ENCODE data around the gene ARF1. TPM values are rescaled to one million over a fixed set of nuclear protein-coding genes. Genes with fewer than 3 reads are reported as not detected.

ARF1 gene
- total and polyA plus RNA-seq, 2 of the 13 experiments (the other 11 are each of a cell fraction or from before 2014, with no cell fraction given): 186 to 327 TPM

DNA sequence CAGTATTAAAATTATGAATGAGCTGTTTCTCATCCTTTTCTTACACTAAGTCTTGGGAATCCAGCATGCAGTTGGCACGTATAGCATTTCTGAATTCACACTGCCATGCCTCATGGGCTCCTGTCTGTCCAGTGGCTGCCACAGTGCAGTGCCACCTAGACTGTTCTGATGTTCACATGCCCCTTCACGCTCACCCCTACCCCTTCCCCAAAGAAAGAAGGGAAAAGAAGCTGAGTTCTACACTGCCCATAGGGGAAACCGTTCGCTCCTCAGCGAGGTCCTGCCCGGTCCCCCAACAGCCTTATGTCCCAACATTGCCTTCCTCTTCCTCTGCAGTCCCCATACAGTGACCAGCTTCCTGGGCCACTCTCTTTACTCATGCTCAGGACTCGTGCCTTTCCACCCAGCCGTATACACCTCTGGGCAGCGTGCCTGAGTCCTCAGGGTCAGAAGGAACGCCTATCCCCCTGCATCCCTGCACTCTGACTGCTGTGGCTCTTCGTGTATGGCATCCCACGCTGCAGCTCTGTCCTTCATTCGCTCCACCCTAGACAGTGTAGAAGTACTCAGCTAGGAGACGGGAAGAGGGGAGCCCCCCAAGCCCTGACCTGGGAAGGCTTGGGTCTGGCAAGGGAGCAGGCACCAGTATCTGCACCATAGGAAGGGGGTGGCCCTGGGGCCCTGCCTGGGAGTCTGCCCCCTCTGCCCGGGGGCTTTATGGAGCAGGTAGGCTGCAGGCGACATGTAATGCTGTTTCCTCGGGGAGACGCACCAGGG lies 24.1 kb upstream of the ARF1 start:
- no peak overlapping the region for H3K9ac ChIP-seq (ENCODE audit: insufficient read depth, low read depth, low read length)
- H3K4me3 ChIP-seq (replicated peaks in 1 of 3; ENCODE audit: insufficient read depth in 1 of 3, low read depth in 2 of 3, low read length in 3 of 3): no peak overlapping the region
- 55% methylated on average over 16 of the region's 18 CpGs for WGBS (ENCODE audit: low lambda C conversion rate)
- in situ Hi-C loops (cut with HindIII; ENCODE audit: extremely low pct_ligation_motif_present, low pct_unique_long_range_greater_than_20kb) (no loop called here), intact Hi-C loops (cut with micrococcal nuclease; ENCODE audit: unreplicated experiment) (no loop called here)
- no TSS peak for BruUV-seq (replicated peaks)
- ChIA-PET CTCF (ENCODE audit: low intra/inter-chr PET ratio, low total read pairs) (no interaction called here), POLR2A (no interaction called here)
- DNase-seq (ENCODE audit: low spot score) (no peak), FAIRE-seq (no peak), ATAC-seq (no peak)
- TF ChIP-seq, protein P1, sequence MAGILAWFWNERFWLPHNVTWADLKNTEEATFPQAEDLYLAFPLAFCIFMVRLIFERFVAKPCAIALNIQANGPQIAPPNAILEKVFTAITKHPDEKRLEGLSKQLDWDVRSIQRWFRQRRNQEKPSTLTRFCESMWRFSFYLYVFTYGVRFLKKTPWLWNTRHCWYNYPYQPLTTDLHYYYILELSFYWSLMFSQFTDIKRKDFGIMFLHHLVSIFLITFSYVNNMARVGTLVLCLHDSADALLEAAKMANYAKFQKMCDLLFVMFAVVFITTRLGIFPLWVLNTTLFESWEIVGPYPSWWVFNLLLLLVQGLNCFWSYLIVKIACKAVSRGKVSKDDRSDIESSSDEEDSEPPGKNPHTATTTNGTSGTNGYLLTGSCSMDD (CRISPR knock-in tag; IDR thresholded peaks at IDR 0.05): no peak
- no peak for TF ChIP-seq ZNF367 (CRISPR knock-in tag; IDR thresholded peaks at IDR 0.05; ENCODE audit: borderline replicate concordance)
- TF ChIP-seq, protein P2, sequence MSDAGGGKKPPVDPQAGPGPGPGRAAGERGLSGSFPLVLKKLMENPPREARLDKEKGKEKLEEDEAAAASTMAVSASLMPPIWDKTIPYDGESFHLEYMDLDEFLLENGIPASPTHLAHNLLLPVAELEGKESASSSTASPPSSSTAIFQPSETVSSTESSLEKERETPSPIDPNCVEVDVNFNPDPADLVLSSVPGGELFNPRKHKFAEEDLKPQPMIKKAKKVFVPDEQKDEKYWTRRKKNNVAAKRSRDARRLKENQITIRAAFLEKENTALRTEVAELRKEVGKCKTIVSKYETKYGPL (CRISPR knock-in tag; IDR thresholded peaks at IDR 0.05): no peak
- TF ChIP-seq, protein P3, sequence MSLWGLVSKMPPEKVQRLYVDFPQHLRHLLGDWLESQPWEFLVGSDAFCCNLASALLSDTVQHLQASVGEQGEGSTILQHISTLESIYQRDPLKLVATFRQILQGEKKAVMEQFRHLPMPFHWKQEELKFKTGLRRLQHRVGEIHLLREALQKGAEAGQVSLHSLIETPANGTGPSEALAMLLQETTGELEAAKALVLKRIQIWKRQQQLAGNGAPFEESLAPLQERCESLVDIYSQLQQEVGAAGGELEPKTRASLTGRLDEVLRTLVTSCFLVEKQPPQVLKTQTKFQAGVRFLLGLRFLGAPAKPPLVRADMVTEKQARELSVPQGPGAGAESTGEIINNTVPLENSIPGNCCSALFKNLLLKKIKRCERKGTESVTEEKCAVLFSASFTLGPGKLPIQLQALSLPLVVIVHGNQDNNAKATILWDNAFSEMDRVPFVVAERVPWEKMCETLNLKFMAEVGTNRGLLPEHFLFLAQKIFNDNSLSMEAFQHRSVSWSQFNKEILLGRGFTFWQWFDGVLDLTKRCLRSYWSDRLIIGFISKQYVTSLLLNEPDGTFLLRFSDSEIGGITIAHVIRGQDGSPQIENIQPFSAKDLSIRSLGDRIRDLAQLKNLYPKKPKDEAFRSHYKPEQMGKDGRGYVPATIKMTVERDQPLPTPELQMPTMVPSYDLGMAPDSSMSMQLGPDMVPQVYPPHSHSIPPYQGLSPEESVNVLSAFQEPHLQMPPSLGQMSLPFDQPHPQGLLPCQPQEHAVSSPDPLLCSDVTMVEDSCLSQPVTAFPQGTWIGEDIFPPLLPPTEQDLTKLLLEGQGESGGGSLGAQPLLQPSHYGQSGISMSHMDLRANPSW (CRISPR knock-in tag; IDR thresholded peaks at IDR 0.05; ENCODE audit: borderline replicate concordance): no peak
- no peak overlapping the region for H3K27ac ChIP-seq (ENCODE audit: extremely low read length, insufficient read depth, low read length)
- no peaks in the 10 kb centered on the region for H3K4me1 ChIP-seq (ENCODE audit: insufficient read depth, low read length)
- H3K4me2 ChIP-seq (ENCODE audit: low read depth, low read length): no peak overlapping the region
- H3K9me3 ChIP-seq (ENCODE audit: low read length): no peaks in the 10 kb centered on the region
- H3K79me2 ChIP-seq (ENCODE audit: insufficient read depth, low read length): no peaks in the 10 kb centered on the region
- no peak overlapping the region for H2AFZ ChIP-seq (ENCODE audit: low read length)
- H3K36me3 ChIP-seq (replicated peaks in 1 of 2; ENCODE audit: control insufficient read depth in 1 of 2, insufficient read depth in 2 of 2, low read length in 2 of 2): no peaks in the 10 kb centered on the region
- peaks cover 7 to 24% of the 10 kb centered on the region in 2 experiments; a peak in 3 of 5 replicates for H3K27me3 ChIP-seq (ENCODE audit: control insufficient read depth in 1 of 2, insufficient read depth in 2 of 2, low read length in 2 of 2)
- no peaks in the 10 kb centered on the region for H4K20me1 ChIP-seq (ENCODE audit: insufficient read depth, low read length)
